Measurements from ENCODE around the gene CISD2. TPM values are rescaled to one million over a fixed set of nuclear protein-coding genes. Genes with fewer than 3 reads are reported as not detected.
"Not testable (repeated sequence)": the region's sequence is repeated elsewhere in the genome, so short reads cannot be mapped to it uniquely, and the experiment has no call there.

CISD2 gene
- polyA plus RNA-seq, 1 donor, result 39.4 TPM

GRCh38 chr4:102869569-102870197, 891 bp downstream of the CISD2 start:
- Histone ChIP-seq H3K4me3 (ENCODE audit: low read length) (peak overlapping the region; percentile 65), H3K9me3 (ENCODE audit: control insufficient read depth, low read depth, low read length) (no peaks in the 10 kb centered on the region), H3K27me3 (ENCODE audit: control insufficient read depth, insufficient read depth, low read length) (no peaks in the 10 kb centered on the region), H3K4me1 (ENCODE audit: control insufficient read depth, insufficient read depth, low read length) (peaks cover 10% of the 10 kb centered on the region), H3K27ac (ENCODE audit: low read length) (peak overlapping the region; percentile 99), H3K36me3 (ENCODE audit: control insufficient read depth, insufficient read depth, low read length) (peaks cover 4% of the 10 kb centered on the region)
- DNase-seq, result no peak
- 5% methylated on average over 9 of the region's 19 CpGs for WGBS (ENCODE audit: insufficient coverage, low lambda C conversion rate)

- peaks cover 10% of the 10 kb centered on the region for H3K4me1 ChIP-seq (ENCODE audit: control insufficient read depth, insufficient read depth, low read length)
- H3K27ac ChIP-seq (ENCODE audit: low read length), result no peak overlapping the region
- H3K9me3 ChIP-seq (ENCODE audit: control insufficient read depth, low read depth, low read length), result no peaks in the 10 kb centered on the region
- H3K27me3 ChIP-seq (ENCODE audit: control insufficient read depth, insufficient read depth, low read length), result no peaks in the 10 kb centered on the region
- peaks cover 5% of the 10 kb centered on the region for H3K36me3 ChIP-seq (ENCODE audit: control insufficient read depth, insufficient read depth, low read length)
- peak in 1 of 2 donors; percentile 12 for DNase-seq
- no peak overlapping the region for H3K4me3 ChIP-seq (ENCODE audit: low read length)
- 20% methylated on average over 1 of the region's 2 CpGs for WGBS (ENCODE audit: insufficient coverage, low lambda C conversion rate)
These were observed 3.0 kb downstream of the CISD2 start for GRCh38 chr4:102871772-102872171.

- not testable (repeated sequence) for H3K27me3 ChIP-seq (ENCODE audit: control insufficient read depth, insufficient read depth, low read length); H3K4me1 ChIP-seq (ENCODE audit: control insufficient read depth, insufficient read depth, low read length); H3K9me3 ChIP-seq (ENCODE audit: control insufficient read depth, low read depth, low read length); H3K4me3 ChIP-seq (ENCODE audit: low read length); H3K27ac ChIP-seq (ENCODE audit: low read length); DNase-seq
- WGBS (ENCODE audit: insufficient coverage, low lambda C conversion rate), result no CpG with 5 or more reads among the region's 3 CpGs
- H3K36me3 ChIP-seq (ENCODE audit: control insufficient read depth, insufficient read depth, low read length), result peaks cover 10% of the 10 kb centered on the region
These were observed 8.8 kb downstream of the CISD2 start for GRCh38 chr4:102877477-102878106.

GRCh38 chr4:102878349-102878748, 9.6 kb downstream of the CISD2 start:
- peak; percentile 14 to 43 for DNase-seq
- H3K27me3 ChIP-seq (ENCODE audit: control insufficient read depth, insufficient read depth, low read length); H3K4me3 ChIP-seq (ENCODE audit: low read length); H3K36me3 ChIP-seq (ENCODE audit: control insufficient read depth, insufficient read depth, low read length); H3K9me3 ChIP-seq (ENCODE audit: control insufficient read depth, low read depth, low read length); H3K4me1 ChIP-seq (ENCODE audit: control insufficient read depth, insufficient read depth, low read length): not testable (repeated sequence)
- no CpG with 5 or more reads among the region's 4 CpGs for WGBS (ENCODE audit: insufficient coverage, low lambda C conversion rate)
- H3K27ac ChIP-seq (ENCODE audit: low read length), result peak overlapping the region; percentile 36

GRCh38 chr4:102878901-102879300, 10.1 kb downstream of the CISD2 start:
- H3K9me3 ChIP-seq (ENCODE audit: control insufficient read depth, low read depth, low read length), result peaks cover 8% of the 10 kb centered on the region
- WGBS (ENCODE audit: insufficient coverage, low lambda C conversion rate), result 100% methylated on average over 1 of the region's 3 CpGs
- H3K4me3 ChIP-seq (ENCODE audit: low read length), result no peak overlapping the region
- H3K27me3 ChIP-seq (ENCODE audit: control insufficient read depth, insufficient read depth, low read length), result no peaks in the 10 kb centered on the region
- no peaks in the 10 kb centered on the region for H3K4me1 ChIP-seq (ENCODE audit: control insufficient read depth, insufficient read depth, low read length)
- peak overlapping the region; percentile 36 for H3K27ac ChIP-seq (ENCODE audit: low read length)
- peaks cover 6% of the 10 kb centered on the region for H3K36me3 ChIP-seq (ENCODE audit: control insufficient read depth, insufficient read depth, low read length)
- DNase-seq, result no peak

- Histone ChIP-seq H3K27ac (ENCODE audit: low read length) (no peak overlapping the region), H3K4me1 (ENCODE audit: control insufficient read depth, insufficient read depth, low read length) (no peaks in the 10 kb centered on the region), H3K36me3 (ENCODE audit: control insufficient read depth, insufficient read depth, low read length) (peaks cover 6% of the 10 kb centered on the region), H3K9me3 (ENCODE audit: control insufficient read depth, low read depth, low read length) (peaks cover 8% of the 10 kb centered on the region), H3K4me3 (ENCODE audit: low read length) (no peak overlapping the region), H3K27me3 (ENCODE audit: control insufficient read depth, insufficient read depth, low read length) (no peaks in the 10 kb centered on the region)
- no peak for DNase-seq
- 100% methylated on average over 1 of the region's 1 CpG for WGBS (ENCODE audit: insufficient coverage, low lambda C conversion rate)
These were observed 12.6 kb downstream of the CISD2 start for GRCh38 chr4:102881343-102881742.

GRCh38 chr4:102883278-102883677, 14.5 kb downstream of the CISD2 start:
- no peaks in the 10 kb centered on the region for H3K4me1 ChIP-seq (ENCODE audit: control insufficient read depth, insufficient read depth, low read length)
- H3K9me3 ChIP-seq (ENCODE audit: control insufficient read depth, low read depth, low read length), result no peaks in the 10 kb centered on the region
- no peak for DNase-seq
- no CpG with 5 or more reads among the region's 2 CpGs for WGBS (ENCODE audit: insufficient coverage, low lambda C conversion rate)
- H3K36me3 ChIP-seq (ENCODE audit: control insufficient read depth, insufficient read depth, low read length), result no peaks in the 10 kb centered on the region
- H3K27me3 ChIP-seq (ENCODE audit: control insufficient read depth, insufficient read depth, low read length), result no peaks in the 10 kb centered on the region
- H3K4me3 ChIP-seq (ENCODE audit: low read length), result no peak overlapping the region
- H3K27ac ChIP-seq (ENCODE audit: low read length), result no peak overlapping the region

- H3K9me3 ChIP-seq (ENCODE audit: control insufficient read depth, low read depth, low read length); H3K27ac ChIP-seq (ENCODE audit: low read length); H3K4me1 ChIP-seq (ENCODE audit: control insufficient read depth, insufficient read depth, low read length); H3K4me3 ChIP-seq (ENCODE audit: low read length); DNase-seq; H3K36me3 ChIP-seq (ENCODE audit: control insufficient read depth, insufficient read depth, low read length); H3K27me3 ChIP-seq (ENCODE audit: control insufficient read depth, insufficient read depth, low read length): not testable (repeated sequence)
- no CpG with 5 or more reads among the region's 2 CpGs for WGBS (ENCODE audit: insufficient coverage, low lambda C conversion rate)
These were observed 19.8 kb downstream of the CISD2 start for GRCh38 chr4:102888570-102888969.

- not testable (repeated sequence) for H3K4me3 ChIP-seq (ENCODE audit: low read length); H3K27me3 ChIP-seq (ENCODE audit: control insufficient read depth, insufficient read depth, low read length); DNase-seq; H3K9me3 ChIP-seq (ENCODE audit: control insufficient read depth, low read depth, low read length); H3K27ac ChIP-seq (ENCODE audit: low read length); H3K36me3 ChIP-seq (ENCODE audit: control insufficient read depth, insufficient read depth, low read length); H3K4me1 ChIP-seq (ENCODE audit: control insufficient read depth, insufficient read depth, low read length)
- WGBS (ENCODE audit: insufficient coverage, low lambda C conversion rate), result no CpG with 5 or more reads among the region's 3 CpGs
These were observed 21.1 kb downstream of the CISD2 start for GRCh38 chr4:102889866-102890265.

GRCh38 chr4:102896547-102896946, 27.8 kb downstream of the CISD2 start:
- DNase-seq; H3K27me3 ChIP-seq (ENCODE audit: control insufficient read depth, insufficient read depth, low read length); H3K27ac ChIP-seq (ENCODE audit: low read length); H3K9me3 ChIP-seq (ENCODE audit: control insufficient read depth, low read depth, low read length); H3K36me3 ChIP-seq (ENCODE audit: control insufficient read depth, insufficient read depth, low read length); H3K4me1 ChIP-seq (ENCODE audit: control insufficient read depth, insufficient read depth, low read length); H3K4me3 ChIP-seq (ENCODE audit: low read length): not testable (repeated sequence)
- WGBS (ENCODE audit: insufficient coverage, low lambda C conversion rate), result no CpG with 5 or more reads among the region's 5 CpGs

GRCh38 chr4:102897610-102898009, 28.8 kb downstream of the CISD2 start:
- not testable (repeated sequence) for DNase-seq; H3K4me3 ChIP-seq (ENCODE audit: low read length); H3K27me3 ChIP-seq (ENCODE audit: control insufficient read depth, insufficient read depth, low read length); H3K4me1 ChIP-seq (ENCODE audit: control insufficient read depth, insufficient read depth, low read length); H3K36me3 ChIP-seq (ENCODE audit: control insufficient read depth, insufficient read depth, low read length); H3K9me3 ChIP-seq (ENCODE audit: control insufficient read depth, low read depth, low read length); H3K27ac ChIP-seq (ENCODE audit: low read length)
- WGBS (ENCODE audit: insufficient coverage, low lambda C conversion rate), result no CpG with 5 or more reads among the region's 3 CpGs

Data from large intestine (tissue), 3 donors.